ENCODE results near the gene UNC5CL.
A peak's percentile ranks its signal among the peaks of the same experiment; 100 is the strongest.
"Not testable (repeated sequence)": the region's sequence is repeated elsewhere in the genome, so short reads cannot be mapped to it uniquely, and the experiment has no call there.

The UNC5CL gene

DNA sequence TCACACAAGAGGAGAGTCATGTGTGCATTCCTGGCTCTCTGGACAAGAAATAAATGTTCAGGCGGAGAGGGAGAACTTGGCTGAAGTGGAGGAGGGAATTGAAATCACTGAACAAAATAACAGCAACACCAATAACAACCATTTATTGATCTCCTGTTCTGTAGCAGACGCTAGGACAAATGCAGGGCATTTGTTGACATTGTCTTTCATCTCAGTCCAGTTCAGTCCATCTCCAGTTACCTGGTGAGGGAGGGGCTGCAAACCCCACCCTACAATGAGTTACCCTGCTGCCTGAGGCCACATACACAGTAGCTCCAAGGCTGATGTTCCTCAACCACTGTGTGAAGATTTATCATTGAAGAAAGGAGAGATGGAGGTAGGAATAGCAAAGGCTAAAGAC is 27.3 kb downstream of the UNC5CL start:
- no peak for DNase-seq (ENCODE audit: low spot score)
- Histone ChIP-seq H3K27ac (no peak overlapping the region), H3K4me3 (no peak overlapping the region)
- TF ChIP-seq, protein P1, sequence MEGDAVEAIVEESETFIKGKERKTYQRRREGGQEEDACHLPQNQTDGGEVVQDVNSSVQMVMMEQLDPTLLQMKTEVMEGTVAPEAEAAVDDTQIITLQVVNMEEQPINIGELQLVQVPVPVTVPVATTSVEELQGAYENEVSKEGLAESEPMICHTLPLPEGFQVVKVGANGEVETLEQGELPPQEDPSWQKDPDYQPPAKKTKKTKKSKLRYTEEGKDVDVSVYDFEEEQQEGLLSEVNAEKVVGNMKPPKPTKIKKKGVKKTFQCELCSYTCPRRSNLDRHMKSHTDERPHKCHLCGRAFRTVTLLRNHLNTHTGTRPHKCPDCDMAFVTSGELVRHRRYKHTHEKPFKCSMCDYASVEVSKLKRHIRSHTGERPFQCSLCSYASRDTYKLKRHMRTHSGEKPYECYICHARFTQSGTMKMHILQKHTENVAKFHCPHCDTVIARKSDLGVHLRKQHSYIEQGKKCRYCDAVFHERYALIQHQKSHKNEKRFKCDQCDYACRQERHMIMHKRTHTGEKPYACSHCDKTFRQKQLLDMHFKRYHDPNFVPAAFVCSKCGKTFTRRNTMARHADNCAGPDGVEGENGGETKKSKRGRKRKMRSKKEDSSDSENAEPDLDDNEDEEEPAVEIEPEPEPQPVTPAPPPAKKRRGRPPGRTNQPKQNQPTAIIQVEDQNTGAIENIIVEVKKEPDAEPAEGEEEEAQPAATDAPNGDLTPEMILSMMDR (IDR thresholded peaks at IDR 0.05): no peak

GRCh38 chr6:41009669-41010068 is 29.4 kb downstream of the UNC5CL start:
- H3K27ac ChIP-seq: no peak overlapping the region
- TF ChIP-seq, protein P1 (IDR thresholded peaks at IDR 0.05): no peak
- H3K4me3 ChIP-seq: no peak overlapping the region
- no peak for DNase-seq (ENCODE audit: low spot score)

- H3K27ac ChIP-seq: no peak overlapping the region
- H3K4me3 ChIP-seq: no peak overlapping the region
- TF ChIP-seq, protein P1 (IDR thresholded peaks at IDR 0.05): no peak
- no peak for DNase-seq (ENCODE audit: low spot score)
Observed at GRCh38 chr6:41008011-41008410, 31.0 kb downstream of the UNC5CL start.

GRCh38 chr6:41006980-41007379 is 32.0 kb downstream of the UNC5CL start:
- H3K27ac ChIP-seq; DNase-seq (ENCODE audit: low spot score); H3K4me3 ChIP-seq: not testable (repeated sequence)

DNA sequence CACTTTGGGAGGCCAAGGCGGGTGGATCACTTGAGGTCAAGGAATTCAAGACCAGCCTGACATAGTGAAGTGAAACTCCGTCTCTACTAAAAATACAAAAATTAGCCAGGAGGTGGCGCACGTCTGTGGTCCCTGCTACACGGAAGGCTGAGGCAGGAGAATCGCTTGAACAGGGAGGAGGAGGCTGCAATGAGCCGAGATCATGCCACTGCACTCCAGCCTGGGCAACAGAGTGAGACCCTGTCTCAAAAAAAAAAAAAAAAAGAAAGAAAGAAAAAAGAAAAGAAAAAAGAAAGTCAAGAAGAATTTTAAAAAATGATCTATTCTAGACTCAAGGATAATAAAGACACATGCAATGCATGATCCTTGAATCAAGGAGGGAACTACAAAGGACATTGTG is 32.8 kb downstream of the UNC5CL start:
- not testable (repeated sequence) for H3K27ac ChIP-seq; H3K4me3 ChIP-seq; DNase-seq (ENCODE audit: low spot score)
- TF ChIP-seq, protein P1 (IDR thresholded peaks at IDR 0.05): peak; percentile 30

- H3K27ac ChIP-seq: no peak overlapping the region
- TF ChIP-seq, protein P1 (IDR thresholded peaks at IDR 0.05): no peak
- no peak overlapping the region for H3K4me3 ChIP-seq
- peak; percentile 17 for DNase-seq (ENCODE audit: low spot score)
Observed at GRCh38 chr6:41002168-41002567, 36.9 kb downstream of the UNC5CL start.

DNA sequence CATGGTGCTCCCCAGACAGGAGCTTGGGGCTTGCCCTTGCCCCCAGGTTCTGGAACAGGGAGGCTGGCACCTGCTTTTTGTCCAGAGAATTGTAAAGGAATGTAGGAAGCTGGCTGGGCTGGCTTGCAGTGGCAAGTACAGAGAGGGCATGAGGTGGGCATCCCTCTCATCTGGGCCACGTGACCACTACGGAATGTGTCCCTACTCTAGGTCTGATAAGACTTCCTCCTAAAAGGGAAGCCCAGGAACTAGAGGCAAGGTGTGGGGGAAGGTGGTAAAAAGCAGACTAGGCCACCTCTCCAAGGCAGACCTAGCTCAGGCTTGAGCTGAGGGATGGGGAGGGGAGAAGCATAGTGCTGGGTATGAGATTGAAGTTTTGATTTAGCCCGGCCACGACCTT is 38.8 kb downstream of the UNC5CL start:
- DNase-seq (ENCODE audit: low spot score): no peak
- H3K4me3 ChIP-seq: no peak overlapping the region
- TF ChIP-seq, protein P1 (IDR thresholded peaks at IDR 0.05): no peak
- no peak overlapping the region for H3K27ac ChIP-seq

DNA sequence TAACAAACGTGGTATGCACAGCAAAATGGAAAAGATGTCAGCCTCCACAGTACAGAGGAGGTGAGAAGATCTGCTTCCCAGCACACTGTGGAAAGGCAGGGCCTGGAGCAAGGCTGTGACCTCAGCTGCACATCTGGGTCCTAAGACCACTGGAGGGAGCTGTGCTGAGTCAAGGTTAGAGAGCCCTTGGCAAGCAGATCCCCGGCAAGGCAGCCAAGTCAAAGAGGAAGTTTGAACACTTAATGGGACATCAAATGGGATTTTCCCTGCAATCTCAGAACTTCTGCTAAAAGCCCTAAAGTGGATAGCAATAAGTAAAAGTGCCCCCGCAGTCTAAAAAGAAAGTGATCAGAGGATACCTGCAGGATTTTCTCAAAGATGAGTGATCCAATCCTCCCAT is 39.5 kb downstream of the UNC5CL start:
- DNase-seq (ENCODE audit: low spot score): no peak
- TF ChIP-seq, protein P1 (IDR thresholded peaks at IDR 0.05): no peak
- Histone ChIP-seq H3K27ac (no peak overlapping the region), H3K4me3 (no peak overlapping the region)

Data from coronary artery (tissue), 2 donors.